Liver (tissue), 9 donors: ENCODE measurements around the gene BPIFA3. TPM values are rescaled to one million over a fixed set of nuclear protein-coding genes. Genes with fewer than 3 reads are reported as not detected.

Source experiments
- DNase-seq: peaks from one replicate; pipeline ENCODE4 v3.0.0-alpha.2; 2017; ENCODE audit warnings: low spot score
- H3K27ac ChIP-seq, 2 donors: one replicate each; pipeline ENCODE4 v1.7.0; 2013; ENCODE audit warnings: inconsistent platforms in 2 of 2, low read length in 2 of 2, control low read depth in 1 of 2, low read depth in 1 of 2, mild to moderate bottlenecking in 1 of 2
- H3K27me3 ChIP-seq, 4 donors: one replicate each; pipeline versions ENCODE4 v1.6.1 to v1.7.0; 2013; ENCODE audit warnings: low read length in 3 of 4, inconsistent platforms in 1 of 4, mild to moderate bottlenecking in 1 of 4, moderate library complexity in 1 of 4; ENCODE audit not compliant: control insufficient read depth in 4 of 4, insufficient read depth in 4 of 4
- H3K36me3 ChIP-seq, 4 donors: one replicate each; pipeline versions ENCODE4 v1.6.1 to v1.7.0; 2013; ENCODE audit warnings: low read length in 3 of 4, mild to moderate bottlenecking in 3 of 4, low read depth in 1 of 4, moderate library complexity in 1 of 4; ENCODE audit not compliant: control insufficient read depth in 4 of 4, insufficient read depth in 3 of 4
- H3K4me1 ChIP-seq, 4 donors: one replicate each; pipeline versions ENCODE4 v1.6.1 to v1.7.0; 2013; ENCODE audit warnings: low read length in 3 of 4, mild to moderate bottlenecking in 3 of 4, moderate library complexity in 1 of 4; ENCODE audit not compliant: control insufficient read depth in 4 of 4, insufficient read depth in 4 of 4
- H3K4me3 ChIP-seq, 3 donors: one replicate each; pipeline versions ENCODE4 v1.6.1 to v1.7.0; 2013; ENCODE audit warnings: low read length in 3 of 3, control low read depth in 1 of 3, low read depth in 1 of 3, mild to moderate bottlenecking in 1 of 3
- H3K9ac ChIP-seq, 2 donors: one replicate each; pipeline ENCODE4 v1.7.0; 2013; ENCODE audit warnings: low read length in 2 of 2, mild to moderate bottlenecking in 2 of 2, moderate library complexity in 2 of 2, control low read depth in 1 of 2, low read depth in 1 of 2
- H3K9me3 ChIP-seq, 4 donors: one replicate each; pipeline versions ENCODE4 v1.6.1 to v1.7.0; 2013; ENCODE audit warnings: low read length in 3 of 4; ENCODE audit not compliant: control insufficient read depth in 4 of 4
- EGR1 ChIP-seq, 2 donors: IDR thresholded peaks; 2 replicates each; pipeline ENCODE4 v1.6.1; 2016 to 2018; ENCODE audit warnings: antibody characterized with exemption in 2 of 2, low read depth in 2 of 2
- FOXA1 ChIP-seq: IDR thresholded peaks from 2 replicates; pipeline ENCODE4 v1.6.1; 2016; ENCODE audit warnings: antibody characterized with exemption
- HNF4A ChIP-seq, 2 donors: conservative IDR thresholded peaks; 2 replicates each; pipeline ENCODE4 v1.6.1; 2016; ENCODE audit warnings: antibody characterized with exemption in 2 of 2, mild to moderate bottlenecking in 2 of 2
- HNF4G ChIP-seq: IDR thresholded peaks from 2 replicates; pipeline ENCODE4 v1.6.1; 2016; ENCODE audit warnings: antibody characterized with exemption
- JUND ChIP-seq, 2 donors: IDR thresholded peaks; 2 replicates each; pipeline ENCODE4 v1.6.1; 2016; ENCODE audit warnings: antibody characterized with exemption in 2 of 2
- RXRA ChIP-seq, 2 donors: IDR thresholded peaks; 2 replicates each; pipeline ENCODE4 v1.6.1; 2017 to 2018; ENCODE audit warnings: antibody characterized with exemption in 2 of 2, mild to moderate bottlenecking in 1 of 2
- SP1 ChIP-seq: IDR thresholded peaks from 2 replicates; pipeline ENCODE4 v1.6.1; 2018; ENCODE audit warnings: antibody characterized with exemption, mild to moderate bottlenecking
- TAF1 ChIP-seq: conservative IDR thresholded peaks from 2 replicates; pipeline ENCODE4 v1.6.1; 2016; ENCODE audit warnings: antibody characterized with exemption, mild to moderate bottlenecking
- WGBS: extraction: QIAGEN DNeasy Blood & Tissue Kit; methylation state at CpG from one replicate; pipeline ENCODE4 v1.1.7; 2013; 5-methylcytosine and 5-hydroxymethylcytosine counted together
- polyA plus RNA-seq, 2 donors: library from polyadenylated mRNA; stranded (reverse) in 1 of 2; unstranded in 1 of 2; fragments of 200-250 nt in 1 of 2; fragments of >200 nt in 1 of 2; fragmentation: Nextera tagmentation in 1 of 2; extraction: Ambion mirVana in 1 of 2; gene quantifications; one replicate each; pipeline versions ENCODE4 v1.2.1 to v1.2.3, GENCODE V29; 2013 to 2015
- total RNA-seq, 2 donors: library from RNA; depleted of rRNA; stranded (reverse); fragments of >200 nt; gene quantifications; one replicate each; pipeline ENCODE4 v1.2.3, GENCODE V29; 2014
- TF ChIP-seq, protein P1 (sequence below): fragments of 150-350 bp; IDR thresholded peaks from 2 replicates; pipeline ENCODE4 v1.5.1; 2017; ENCODE audit warnings: improper control_type of control experiment, low read depth, low read length; ENCODE audit not compliant: missing input control
- TF ChIP-seq, protein P2 (sequence below): IDR thresholded peaks from 2 replicates; pipeline ENCODE4 v1.6.1; 2016; ENCODE audit warnings: antibody characterized with exemption, mild to moderate bottlenecking
- TF ChIP-seq, protein P3 (sequence below): IDR thresholded peaks from 2 replicates; pipeline ENCODE4 v1.6.1; 2016; ENCODE audit warnings: antibody characterized with exemption
- donor health status: healthy.
- donor health status: healthy.
- donor health status: healthy.
- donor health status: healthy.
- donor health status: healthy.

The BPIFA3 gene
- total and polyA plus RNA-seq, 4 donors, result not detected

DNA sequence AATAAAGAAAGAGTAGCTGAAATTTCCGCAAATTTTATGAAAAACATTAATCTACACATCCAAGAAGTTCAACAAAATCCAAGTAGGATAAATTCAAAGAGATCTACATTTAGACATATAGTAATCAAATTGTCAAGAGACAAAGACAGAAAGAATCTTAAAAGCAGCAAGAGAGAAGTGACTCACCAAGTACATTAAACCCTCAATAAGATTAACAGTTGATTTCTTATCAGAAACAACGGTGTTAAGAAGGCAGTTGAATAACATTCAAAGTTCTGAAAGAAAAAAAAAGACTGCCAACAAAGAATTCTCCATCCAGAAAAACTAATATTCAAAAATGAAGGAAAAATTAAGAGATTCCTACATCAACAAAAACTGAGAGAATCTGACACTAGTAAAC is 37.9 kb downstream of the BPIFA3 start:
- Histone ChIP-seq H3K9ac (no peak overlapping the region), H3K36me3 (no peaks in the 10 kb centered on the region), H3K9me3 (no peaks in the 10 kb centered on the region), H3K4me3 (no peak overlapping the region), H3K27ac (no peak overlapping the region), H3K4me1 (no peaks in the 10 kb centered on the region), H3K27me3 (peaks cover 0 to 3% (median 0%) of the 10 kb centered on the region in 4 donors)
- no peak for DNase-seq
- WGBS, result 65% methylated on average over 2 of the region's 2 CpGs
- no peak for TF ChIP-seq HNF4A (conservative IDR thresholded peaks at IDR 0.05)
- TF ChIP-seq, protein P1, sequence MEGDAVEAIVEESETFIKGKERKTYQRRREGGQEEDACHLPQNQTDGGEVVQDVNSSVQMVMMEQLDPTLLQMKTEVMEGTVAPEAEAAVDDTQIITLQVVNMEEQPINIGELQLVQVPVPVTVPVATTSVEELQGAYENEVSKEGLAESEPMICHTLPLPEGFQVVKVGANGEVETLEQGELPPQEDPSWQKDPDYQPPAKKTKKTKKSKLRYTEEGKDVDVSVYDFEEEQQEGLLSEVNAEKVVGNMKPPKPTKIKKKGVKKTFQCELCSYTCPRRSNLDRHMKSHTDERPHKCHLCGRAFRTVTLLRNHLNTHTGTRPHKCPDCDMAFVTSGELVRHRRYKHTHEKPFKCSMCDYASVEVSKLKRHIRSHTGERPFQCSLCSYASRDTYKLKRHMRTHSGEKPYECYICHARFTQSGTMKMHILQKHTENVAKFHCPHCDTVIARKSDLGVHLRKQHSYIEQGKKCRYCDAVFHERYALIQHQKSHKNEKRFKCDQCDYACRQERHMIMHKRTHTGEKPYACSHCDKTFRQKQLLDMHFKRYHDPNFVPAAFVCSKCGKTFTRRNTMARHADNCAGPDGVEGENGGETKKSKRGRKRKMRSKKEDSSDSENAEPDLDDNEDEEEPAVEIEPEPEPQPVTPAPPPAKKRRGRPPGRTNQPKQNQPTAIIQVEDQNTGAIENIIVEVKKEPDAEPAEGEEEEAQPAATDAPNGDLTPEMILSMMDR, result no peak
- TF ChIP-seq FOXA1, result no peak
- TF ChIP-seq EGR1 (IDR thresholded peaks at IDR 0.05; ENCODE audit: low read depth in 2 of 2), result no peak
- TF ChIP-seq JUND (IDR thresholded peaks at IDR 0.05), result no peak
- no peak for TF ChIP-seq SP1

DNA sequence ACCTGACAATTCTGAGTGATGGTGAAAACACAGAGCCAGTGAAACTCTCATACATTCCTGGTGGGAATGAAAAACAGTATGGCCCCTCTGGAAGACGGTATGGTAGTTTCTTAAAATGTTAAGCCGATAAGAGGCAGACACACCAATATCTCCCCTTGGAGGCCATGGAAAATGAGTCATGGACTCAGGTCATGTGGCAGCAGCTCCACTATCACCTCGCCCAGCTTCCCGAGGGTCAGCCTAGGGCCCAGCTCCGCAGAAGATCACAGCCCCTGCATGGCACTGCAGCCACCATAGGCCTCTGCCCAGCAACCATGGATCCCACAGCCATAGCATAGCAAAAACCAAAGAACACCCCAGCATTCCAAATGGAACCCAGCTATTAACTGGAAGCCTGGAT is 40.1 kb downstream of the BPIFA3 start:
- Histone ChIP-seq H3K9me3 (peaks cover 0 to 4% (median 3%) of the 10 kb centered on the region in 4 donors), H3K9ac (no peak overlapping the region), H3K4me1 (no peaks in the 10 kb centered on the region), H3K4me3 (no peak overlapping the region), H3K27me3 (peaks cover 0 to 3% (median 0%) of the 10 kb centered on the region in 4 donors), H3K36me3 (no peaks in the 10 kb centered on the region), H3K27ac (no peak overlapping the region)
- TF ChIP-seq, protein P2, sequence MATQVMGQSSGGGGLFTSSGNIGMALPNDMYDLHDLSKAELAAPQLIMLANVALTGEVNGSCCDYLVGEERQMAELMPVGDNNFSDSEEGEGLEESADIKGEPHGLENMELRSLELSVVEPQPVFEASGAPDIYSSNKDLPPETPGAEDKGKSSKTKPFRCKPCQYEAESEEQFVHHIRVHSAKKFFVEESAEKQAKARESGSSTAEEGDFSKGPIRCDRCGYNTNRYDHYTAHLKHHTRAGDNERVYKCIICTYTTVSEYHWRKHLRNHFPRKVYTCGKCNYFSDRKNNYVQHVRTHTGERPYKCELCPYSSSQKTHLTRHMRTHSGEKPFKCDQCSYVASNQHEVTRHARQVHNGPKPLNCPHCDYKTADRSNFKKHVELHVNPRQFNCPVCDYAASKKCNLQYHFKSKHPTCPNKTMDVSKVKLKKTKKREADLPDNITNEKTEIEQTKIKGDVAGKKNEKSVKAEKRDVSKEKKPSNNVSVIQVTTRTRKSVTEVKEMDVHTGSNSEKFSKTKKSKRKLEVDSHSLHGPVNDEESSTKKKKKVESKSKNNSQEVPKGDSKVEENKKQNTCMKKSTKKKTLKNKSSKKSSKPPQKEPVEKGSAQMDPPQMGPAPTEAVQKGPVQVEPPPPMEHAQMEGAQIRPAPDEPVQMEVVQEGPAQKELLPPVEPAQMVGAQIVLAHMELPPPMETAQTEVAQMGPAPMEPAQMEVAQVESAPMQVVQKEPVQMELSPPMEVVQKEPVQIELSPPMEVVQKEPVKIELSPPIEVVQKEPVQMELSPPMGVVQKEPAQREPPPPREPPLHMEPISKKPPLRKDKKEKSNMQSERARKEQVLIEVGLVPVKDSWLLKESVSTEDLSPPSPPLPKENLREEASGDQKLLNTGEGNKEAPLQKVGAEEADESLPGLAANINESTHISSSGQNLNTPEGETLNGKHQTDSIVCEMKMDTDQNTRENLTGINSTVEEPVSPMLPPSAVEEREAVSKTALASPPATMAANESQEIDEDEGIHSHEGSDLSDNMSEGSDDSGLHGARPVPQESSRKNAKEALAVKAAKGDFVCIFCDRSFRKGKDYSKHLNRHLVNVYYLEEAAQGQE, result no peak
- TF ChIP-seq TAF1, result no peak
- no peak for TF ChIP-seq FOXA1
- TF ChIP-seq, protein P3, sequence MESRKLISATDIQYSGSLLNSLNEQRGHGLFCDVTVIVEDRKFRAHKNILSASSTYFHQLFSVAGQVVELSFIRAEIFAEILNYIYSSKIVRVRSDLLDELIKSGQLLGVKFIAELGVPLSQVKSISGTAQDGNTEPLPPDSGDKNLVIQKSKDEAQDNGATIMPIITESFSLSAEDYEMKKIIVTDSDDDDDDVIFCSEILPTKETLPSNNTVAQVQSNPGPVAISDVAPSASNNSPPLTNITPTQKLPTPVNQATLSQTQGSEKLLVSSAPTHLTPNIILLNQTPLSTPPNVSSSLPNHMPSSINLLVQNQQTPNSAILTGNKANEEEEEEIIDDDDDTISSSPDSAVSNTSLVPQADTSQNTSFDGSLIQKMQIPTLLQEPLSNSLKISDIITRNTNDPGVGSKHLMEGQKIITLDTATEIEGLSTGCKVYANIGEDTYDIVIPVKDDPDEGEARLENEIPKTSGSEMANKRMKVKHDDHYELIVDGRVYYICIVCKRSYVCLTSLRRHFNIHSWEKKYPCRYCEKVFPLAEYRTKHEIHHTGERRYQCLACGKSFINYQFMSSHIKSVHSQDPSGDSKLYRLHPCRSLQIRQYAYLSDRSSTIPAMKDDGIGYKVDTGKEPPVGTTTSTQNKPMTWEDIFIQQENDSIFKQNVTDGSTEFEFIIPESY, result no peak
- no peak for TF ChIP-seq HNF4G
- no peak for TF ChIP-seq RXRA (IDR thresholded peaks at IDR 0.05)
- TF ChIP-seq, protein P1, result no peak
- DNase-seq, result no peak
- WGBS, result 79% methylated on average over 5 of the region's 5 CpGs
